ENCODE measurements around the gene ZDHHC14. TPM values are rescaled to one million over a fixed set of nuclear protein-coding genes. Genes with fewer than 3 reads are reported as not detected.

The ZDHHC14 gene
- polyA plus RNA-seq, 2 of the 4 experiments (the other 2 are of a cell fraction) = 2.2 to 2.8 TPM

GRCh38 chr6:157376706-157377230 is 4.2 kb upstream of the ZDHHC14 start:
- Histone ChIP-seq H3K9me3 (no peaks in the 10 kb centered on the region), H3K4me3 (no peak overlapping the region), H3K27ac (no peak overlapping the region), H3K4me2 (no peak overlapping the region), H3K4me1 (no peaks in the 10 kb centered on the region)
- no peak for ATAC-seq
- WGBS (ENCODE audit: missing lambda C conversion rate) = 78% methylated on average over 9 of the region's 9 CpGs
- FAIRE-seq = no peak
- CTCF ChIA-PET = no interaction called here
- TF ChIP-seq CTCF (IDR thresholded peaks at IDR 0.05) = no peak
- no peak for TF ChIP-seq RARB (CRISPR knock-in tag; IDR thresholded peaks at IDR 0.05)
- no peak for TF ChIP-seq FOSB (CRISPR knock-in tag; IDR thresholded peaks at IDR 0.05)
- TF ChIP-seq KDM5A (IDR thresholded peaks at IDR 0.05) = no peak
- no peak for TF ChIP-seq ATOH8 (CRISPR knock-in tag; IDR thresholded peaks at IDR 0.05; ENCODE audit: low read depth)
- TF ChIP-seq SREBF2 (IDR thresholded peaks at IDR 0.05) = no peak
- TF ChIP-seq HEYL (CRISPR knock-in tag; IDR thresholded peaks at IDR 0.05) = no peak
- TF ChIP-seq ELK1 (IDR thresholded peaks at IDR 0.05; ENCODE audit: low read depth, low read length) = no peak
- POLR2A ChIA-PET = no interaction called here
- DNase-seq (ENCODE audit: low read depth in 1 of 2, low spot score in 1 of 2) = no peak

DNA sequence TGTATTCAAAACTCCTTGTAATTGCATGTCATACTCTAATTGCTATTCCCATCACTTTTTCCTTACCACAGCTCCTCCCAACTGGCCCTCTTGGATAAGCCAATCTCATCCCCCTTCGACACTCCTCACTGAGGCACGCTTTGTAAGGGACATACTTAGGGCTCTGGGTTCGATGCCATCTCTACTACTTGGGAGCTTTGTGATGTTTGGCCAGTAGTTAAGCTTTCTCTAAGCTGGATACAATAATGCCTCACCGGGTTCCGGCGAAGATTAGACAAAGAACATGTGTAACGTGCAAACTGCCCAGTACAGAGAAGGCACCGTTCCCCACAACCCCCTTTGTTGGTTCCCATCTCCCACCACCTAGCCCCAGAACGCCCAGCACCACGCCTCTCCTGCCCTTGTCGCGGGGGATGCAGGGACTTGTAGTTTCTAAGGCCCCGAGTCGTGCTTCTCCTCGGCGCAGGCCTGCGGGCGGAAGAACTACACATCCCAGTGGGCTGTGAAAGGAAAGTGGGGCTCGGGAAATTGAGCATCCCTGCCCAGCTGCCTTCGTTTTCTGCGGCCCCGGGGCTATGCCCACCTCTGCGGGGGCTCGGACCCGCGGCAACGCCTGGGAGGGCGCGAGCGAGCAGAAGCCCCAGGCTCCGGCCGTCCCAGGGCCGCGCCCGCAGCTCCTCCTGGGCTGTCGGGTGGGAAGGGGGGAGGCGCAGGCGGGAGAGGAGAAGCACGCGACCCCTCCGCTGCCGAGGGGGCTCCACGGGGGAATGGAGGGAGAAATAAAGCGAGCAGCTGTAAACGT is 1.1 kb upstream of the ZDHHC14 start:
- H3K4me3 ChIP-seq = peak overlapping the region; percentile 95
- WGBS (ENCODE audit: missing lambda C conversion rate) = 4% methylated on average over 5 of the region's 45 CpGs
- ChIA-PET CTCF (interaction anchor here (1.0 to 1.4 kb wide), 5 partner anchors 54 to 286 kb away, joined by 3 read pairs; partner anchors contain the start of gene TMEM242), POLR2A (interaction anchor here (0.7 to 1.6 kb wide), 2 partner anchors 53 to 56 kb away, joined by 3 to 24 read pairs; partner anchors contain the start of gene TMEM242)
- TF ChIP-seq E2F6 (IDR thresholded peaks at IDR 0.05; ENCODE audit: borderline replicate concordance, low read depth) (0 out of 2 replicates have a peak, but pooled peaks have one; percentile 26), POLR2A (IDR thresholded peaks at IDR 0.05; ENCODE audit: low read length) (peak; percentile 35; the same call in 1 of the 2 replicates), MAX (IDR thresholded peaks at IDR 0.05) (peak; percentile 41; the same call in 1 of the 2 replicates), BHLHE40 (IDR thresholded peaks at IDR 0.05; ENCODE audit: low read depth, low read length) (no peak), BCL3 (IDR thresholded peaks at IDR 0.05) (0 out of 3 replicates have a peak, but pooled peaks have one; percentile 25), PHF8 (IDR thresholded peaks at IDR 0.05; ENCODE audit: borderline replicate concordance, low read depth) (no peak)
- ATAC-seq (peak; percentile 83 to 95), DNase-seq (ENCODE audit: low read depth in 1 of 2, low spot score in 1 of 2) (peak; percentile 56 to 89), FAIRE-seq (no peak)
- peak overlapping the region; percentile 78 for H3K4me2 ChIP-seq
- 0 out of 3 replicates have a peak, but pooled peaks cover 4% of the 10 kb centered on the region for H3K4me1 ChIP-seq
- H3K27ac ChIP-seq = peak overlapping the region; percentile 93 to 98
- no peaks in the 10 kb centered on the region for H3K9me3 ChIP-seq

DNA sequence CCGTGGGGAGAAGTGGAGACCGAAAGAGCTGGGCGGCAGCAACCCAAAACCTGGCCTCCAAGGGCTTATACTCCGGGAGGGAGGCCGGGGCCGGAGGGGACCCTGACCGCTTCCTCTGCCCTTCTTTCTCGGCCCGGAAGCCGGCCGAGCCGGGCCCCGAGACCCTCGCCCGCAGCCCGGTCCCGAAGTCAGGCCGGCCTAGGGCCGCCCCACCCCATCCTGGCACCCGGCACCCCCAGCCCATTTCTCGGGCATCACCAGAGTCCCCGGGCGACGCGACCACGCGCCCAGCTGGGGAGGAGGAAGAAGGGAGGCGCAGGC is 572 bp upstream of the ZDHHC14 start:
- Histone ChIP-seq H3K9me3 (no peaks in the 10 kb centered on the region), H3K27ac (peak overlapping the region; percentile 93 to 98), H3K4me1 (0 out of 3 replicates have a peak, but pooled peaks cover 4% of the 10 kb centered on the region), H3K4me3 (peak overlapping the region; percentile 95), H3K4me2 (peak overlapping the region; percentile 78)
- CTCF ChIA-PET = interaction anchor here (1.0 to 1.4 kb wide), 5 partner anchors 53 to 285 kb away, joined by 3 read pairs; partner anchors contain the start of gene TMEM242
- DNase-seq (ENCODE audit: low read depth in 1 of 2, low spot score in 1 of 2) (no peak), ATAC-seq (peak; percentile 42 to 63), FAIRE-seq (no peak)
- WGBS (ENCODE audit: missing lambda C conversion rate) = 10% methylated on average over 4 of the region's 28 CpGs
- POLR2A ChIA-PET = interaction anchor here (1.6 kb wide), 1 partner anchor 57 kb away, joined by 24 read pairs; the partner anchor contains the start of gene TMEM242
- TF ChIP-seq CTCF (IDR thresholded peaks at IDR 0.05) (no peak), BHLHE40 (IDR thresholded peaks at IDR 0.05; ENCODE audit: low read depth, low read length) (no peak), ZNF302 (CRISPR knock-in tag; IDR thresholded peaks at IDR 0.05) (no peak), HEYL (CRISPR knock-in tag; IDR thresholded peaks at IDR 0.05) (no peak), CBX2 (IDR thresholded peaks at IDR 0.05; ENCODE audit: borderline replicate concordance, low read depth) (no peak), POLR2AphosphoS2 (conservative IDR thresholded peaks at IDR 0.05; ENCODE audit: low read length) (no peak), RCOR1 (IDR thresholded peaks at IDR 0.05; ENCODE audit: low read depth, low read length) (no peak), ZC3H11A (IDR thresholded peaks at IDR 0.05) (no peak), ZSCAN20 (CRISPR knock-in tag; IDR thresholded peaks at IDR 0.05) (no peak), HOXB13 (CRISPR knock-in tag; IDR thresholded peaks at IDR 0.05; ENCODE audit: low read depth) (no peak)
- TF ChIP-seq, protein P1, sequence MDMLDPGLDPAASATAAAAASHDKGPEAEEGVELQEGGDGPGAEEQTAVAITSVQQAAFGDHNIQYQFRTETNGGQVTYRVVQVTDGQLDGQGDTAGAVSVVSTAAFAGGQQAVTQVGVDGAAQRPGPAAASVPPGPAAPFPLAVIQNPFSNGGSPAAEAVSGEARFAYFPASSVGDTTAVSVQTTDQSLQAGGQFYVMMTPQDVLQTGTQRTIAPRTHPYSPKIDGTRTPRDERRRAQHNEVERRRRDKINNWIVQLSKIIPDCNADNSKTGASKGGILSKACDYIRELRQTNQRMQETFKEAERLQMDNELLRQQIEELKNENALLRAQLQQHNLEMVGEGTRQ (IDR thresholded peaks at IDR 0.05) = no peak

All from A549 (cell line).